PC-9 (cell line): ENCODE data around the gene MED13L. TPM values are rescaled to one million over a fixed set of nuclear protein-coding genes. Genes with fewer than 3 reads are reported as not detected.
A peak's percentile ranks its signal among the peaks of the same experiment; 100 is the strongest.

Experiments
- BruUV-seq: library from RNA; stranded (reverse); fragments of 400-500 nt; replicated peaks from 2 replicates; lab custom pipeline; 2021; lab: Mats Ljungman, UMichigan
- CTCF ChIA-PET: fragments of 300-600 bp; sonication (Branson Sonifier 250); formaldehyde crosslinking; loops from one replicate; lab custom pipeline; 2022; ENCODE audit warnings: antibody characterized with exemption; lab: Charles Lee
- POLR2A ChIA-PET: fragments of 300-600 bp; sonication (Branson Sonifier 250); formaldehyde crosslinking; loops from one replicate; lab custom pipeline; 2022; ENCODE audit warnings: antibody characterized with exemption; ENCODE audit not compliant: unreplicated experiment; lab: Charles Lee
- DNase-seq, 2 experiments: peaks; one replicate each; pipeline versions ENCODE4 v3.0.0 to v3.0.0-alpha.2; 2015 to 2022; ENCODE audit warnings: mixed read lengths in 1 of 2
- H2AFZ ChIP-seq: fragments of 200-600 bp; sonication (generic); 2 replicates; pipeline ENCODE4 v1.8.1; 2017; ENCODE audit warnings: antibody characterized with exemption
- H3F3A ChIP-seq: fragments of 200-600 bp; sonication (generic); 2 replicates; pipeline ENCODE4 v1.8.1; 2017; ENCODE audit warnings: antibody characterized with exemption, mild to moderate bottlenecking, low read depth; ENCODE audit not compliant: insufficient read depth
- H3K27ac ChIP-seq: fragments of 200-600 bp; sonication (generic); 2 replicates; pipeline ENCODE4 v1.6.1; 2016; ENCODE audit warnings: mixed run types
- H3K27me3 ChIP-seq: fragments of 200-600 bp; sonication (generic); 2 replicates; pipeline ENCODE4 v1.6.1; 2016; ENCODE audit warnings: low read depth, mixed run types; ENCODE audit not compliant: insufficient read depth
- H3K36me3 ChIP-seq: fragments of 200-600 bp; sonication (generic); 2 replicates; pipeline ENCODE4 v1.6.1; 2016; ENCODE audit warnings: low read depth, mixed run types
- H3K4me1 ChIP-seq: fragments of 200-600 bp; sonication (generic); replicated peaks from 2 replicates; pipeline ENCODE4 v1.6.1; 2016; ENCODE audit warnings: mixed run types; ENCODE audit not compliant: insufficient read depth
- H3K4me2 ChIP-seq: fragments of 200-600 bp; sonication (generic); 2 replicates; pipeline ENCODE4 v1.6.1; 2017; ENCODE audit warnings: mixed run types
- H3K4me3 ChIP-seq: fragments of 200-600 bp; sonication (generic); 2 replicates; pipeline ENCODE4 v1.6.1; 2016; ENCODE audit warnings: mixed run types
- H3K79me2 ChIP-seq: fragments of 200-600 bp; sonication (generic); 2 replicates; pipeline ENCODE4 v1.6.1; 2017; ENCODE audit warnings: low read depth, mixed run types
- H3K9me2 ChIP-seq: fragments of 200-600 bp; sonication (generic); 2 replicates; pipeline ENCODE4 v1.8.1; 2017; ENCODE audit warnings: mild to moderate bottlenecking; ENCODE audit not compliant: insufficient read depth
- H3K9me3 ChIP-seq: fragments of 200-600 bp; sonication (generic); 2 replicates; pipeline ENCODE4 v1.8.1; 2016; ENCODE audit warnings: low read depth; ENCODE audit not compliant: insufficient read depth
- H4K20me1 ChIP-seq: fragments of 200-600 bp; sonication (generic); 2 replicates; pipeline ENCODE4 v1.8.1; 2017; ENCODE audit not compliant: insufficient read depth
- EZH2 ChIP-seq: fragments of 200-600 bp; sonication (generic); IDR thresholded peaks from 2 replicates; pipeline ENCODE4 v1.8.0; 2017; ENCODE audit warnings: antibody characterized with exemption, low read depth
- intact Hi-C: fragments of 100-400 bp; cut with micrococcal nuclease; formaldehyde crosslinking; loops from one replicate; pipeline ENCODE4 v1.10.0; 2022; ENCODE audit not compliant: unreplicated experiment
- total RNA-seq: library from RNA; stranded (reverse); gene quantifications from 2 replicates; pipeline ENCODE4 v1.2.3, GENCODE V29; 2021
- TF ChIP-seq, protein P1 (sequence below): fragments of 200-600 bp; sonication (generic); conservative IDR thresholded peaks from 2 replicates; pipeline ENCODE4 v1.6.1; 2017; ENCODE audit warnings: mixed run types, antibody characterized with exemption, mild to moderate bottlenecking, moderate library complexity

MED13L gene
- total RNA-seq, 1 experiment from 2014 or later: 89.5 TPM

DNA sequence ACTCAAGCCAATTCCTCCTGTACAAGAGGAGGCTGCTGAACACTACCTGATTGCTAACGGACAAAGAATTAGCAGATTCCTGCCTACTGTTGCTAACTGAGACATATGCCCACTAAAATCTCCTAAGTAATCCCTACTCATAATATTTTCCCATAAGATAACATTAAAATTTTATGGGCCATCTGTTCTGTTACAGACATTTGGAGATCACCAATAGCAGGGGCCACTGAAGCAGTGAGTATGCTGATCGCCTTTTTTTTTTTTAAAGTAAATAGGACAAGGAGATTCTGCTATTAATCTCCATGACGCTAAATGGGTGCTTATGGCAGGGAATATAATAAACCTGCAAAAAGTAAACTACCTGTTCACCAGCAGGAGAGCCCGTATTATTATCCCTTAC, 292.9 kb downstream of the MED13L start:
- no TSS peak for BruUV-seq
- Histone ChIP-seq H3K79me2 (no peaks in the 10 kb centered on the region; the same call in 1 of the 2 replicates), H3F3A (peaks cover 14% of the 10 kb centered on the region; the same call in 1 of the 2 replicates), H3K4me2 (no peak overlapping the region), H2AFZ (no peak overlapping the region), H3K9me3 (no peaks in the 10 kb centered on the region), H4K20me1 (peaks cover 14% of the 10 kb centered on the region; the same call in 1 of the 2 replicates), H3K9me2 (no peaks in the 10 kb centered on the region), H3K27ac (no peak overlapping the region), H3K4me1 (no peaks in the 10 kb centered on the region), H3K27me3 (no peaks in the 10 kb centered on the region), H3K4me3 (no peak overlapping the region), H3K36me3 (peaks cover 31% of the 10 kb centered on the region)
- POLR2A ChIA-PET: no interaction called here
- CTCF ChIA-PET: no interaction called here
- TF ChIP-seq, protein P1, sequence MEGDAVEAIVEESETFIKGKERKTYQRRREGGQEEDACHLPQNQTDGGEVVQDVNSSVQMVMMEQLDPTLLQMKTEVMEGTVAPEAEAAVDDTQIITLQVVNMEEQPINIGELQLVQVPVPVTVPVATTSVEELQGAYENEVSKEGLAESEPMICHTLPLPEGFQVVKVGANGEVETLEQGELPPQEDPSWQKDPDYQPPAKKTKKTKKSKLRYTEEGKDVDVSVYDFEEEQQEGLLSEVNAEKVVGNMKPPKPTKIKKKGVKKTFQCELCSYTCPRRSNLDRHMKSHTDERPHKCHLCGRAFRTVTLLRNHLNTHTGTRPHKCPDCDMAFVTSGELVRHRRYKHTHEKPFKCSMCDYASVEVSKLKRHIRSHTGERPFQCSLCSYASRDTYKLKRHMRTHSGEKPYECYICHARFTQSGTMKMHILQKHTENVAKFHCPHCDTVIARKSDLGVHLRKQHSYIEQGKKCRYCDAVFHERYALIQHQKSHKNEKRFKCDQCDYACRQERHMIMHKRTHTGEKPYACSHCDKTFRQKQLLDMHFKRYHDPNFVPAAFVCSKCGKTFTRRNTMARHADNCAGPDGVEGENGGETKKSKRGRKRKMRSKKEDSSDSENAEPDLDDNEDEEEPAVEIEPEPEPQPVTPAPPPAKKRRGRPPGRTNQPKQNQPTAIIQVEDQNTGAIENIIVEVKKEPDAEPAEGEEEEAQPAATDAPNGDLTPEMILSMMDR: no peak
- no peak for TF ChIP-seq EZH2
- no peak for DNase-seq
- intact Hi-C loops: no loop called here

- Histone ChIP-seq H3K27me3 (no peaks in the 10 kb centered on the region), H4K20me1 (0 out of 2 replicates have a peak, but pooled peaks cover 14% of the 10 kb centered on the region), H3K4me1 (no peaks in the 10 kb centered on the region), H3K4me2 (no peak overlapping the region), H3K27ac (no peak overlapping the region), H3K4me3 (no peak overlapping the region), H3K9me2 (no peaks in the 10 kb centered on the region), H3F3A (peaks cover 14% of the 10 kb centered on the region; the same call in 1 of the 2 replicates), H3K9me3 (no peaks in the 10 kb centered on the region), H3K36me3 (peaks cover 31% of the 10 kb centered on the region), H3K79me2 (no peaks in the 10 kb centered on the region; the same call in 1 of the 2 replicates), H2AFZ (no peak overlapping the region)
- DNase-seq: no peak
- ChIA-PET CTCF (interaction anchor here (1.1 kb wide), 1 partner anchor 715 kb away, joined by 4 read pairs; no protein-coding TSS in a partner anchor), POLR2A (no interaction called here)
- intact Hi-C loops: no loop called here
- BruUV-seq: no TSS peak
- no peak for TF ChIP-seq EZH2
- TF ChIP-seq, protein P1: peak; percentile 54
Observed at GRCh38 chr12:115983226-115983798, 294.2 kb downstream of the MED13L start.

- H3K4me3 ChIP-seq: no peak overlapping the region
- H3K36me3 ChIP-seq: peaks cover 21% of the 10 kb centered on the region
- TF ChIP-seq, protein P1: no peak
- TF ChIP-seq EZH2: no peak
- no peak for DNase-seq
- H3F3A ChIP-seq: peaks cover 11% of the 10 kb centered on the region; the same call in 1 of the 2 replicates
- no peak overlapping the region for H2AFZ ChIP-seq
- H3K27me3 ChIP-seq: no peaks in the 10 kb centered on the region
- no peak overlapping the region for H3K27ac ChIP-seq
- H3K4me1 ChIP-seq: no peaks in the 10 kb centered on the region
- H3K9me3 ChIP-seq: no peaks in the 10 kb centered on the region
- H3K79me2 ChIP-seq: no peaks in the 10 kb centered on the region
- ChIA-PET POLR2A (no interaction called here), CTCF (no interaction called here)
- no peak overlapping the region for H3K4me2 ChIP-seq
- intact Hi-C loops: no loop called here
- BruUV-seq: no TSS peak
- no peaks in the 10 kb centered on the region for H3K9me2 ChIP-seq
- H4K20me1 ChIP-seq: 0 out of 2 replicates have a peak, but pooled peaks cover 8% of the 10 kb centered on the region
Observed at GRCh38 chr12:115980339-115980738, 297.2 kb downstream of the MED13L start.
